VCaP (cell line): ENCODE data around the gene TMC6.

ENCODE experiments used
- H3K27ac ChIP-seq: fragments of 450-650 bp; 2 replicates; pipeline ENCODE4 v1.5.1; 2017
- CTCF ChIP-seq: fragments of 450-650 bp; conservative IDR thresholded peaks from 2 replicates; pipeline ENCODE4 v1.5.1; 2017; ENCODE audit warnings: mild to moderate bottlenecking, moderate library complexity

Gene TMC6

GRCh38 chr17:78142119-78142861 is 13.7 kb upstream of the TMC6 start:
- TF ChIP-seq CTCF: no peak
- H3K27ac ChIP-seq: 0 out of 2 replicates have a peak overlapping the region, but pooled peaks have one; percentile 10

- 0 out of 2 replicates have a peak overlapping the region, but pooled peaks have one; percentile 10 for H3K27ac ChIP-seq
- TF ChIP-seq CTCF: no peak
Observed at GRCh38 chr17:78141437-78142118, 13.0 kb upstream of the TMC6 start.

GRCh38 chr17:78140169-78141051 is 11.9 kb upstream of the TMC6 start:
- TF ChIP-seq CTCF: no peak
- H3K27ac ChIP-seq: peak overlapping the region; percentile 42; the same call in 1 of the 2 replicates

- H3K27ac ChIP-seq: peak overlapping the region; percentile 42; the same call in 1 of the 2 replicates
Observed at GRCh38 chr17:78139861-78140168, 11.3 kb upstream of the TMC6 start.

GRCh38 chr17:78138204-78139060 is 9.9 kb upstream of the TMC6 start:
- no peak for TF ChIP-seq CTCF
- no peak overlapping the region for H3K27ac ChIP-seq

- H3K27ac ChIP-seq: no peak overlapping the region
- TF ChIP-seq CTCF: peak; percentile 36
Observed at GRCh38 chr17:78137392-78138203, 9.0 kb upstream of the TMC6 start.
